Measurements from ENCODE around the gene ODAD3. TPM values are rescaled to one million over a fixed set of nuclear protein-coding genes. Genes with fewer than 3 reads are reported as not detected.

ODAD3 gene
- total and polyA plus RNA-seq, 2 of the 13 experiments (the other 11 are each of a cell fraction or from before 2014, with no cell fraction given) = 0.04 to 0.08 TPM

DNA sequence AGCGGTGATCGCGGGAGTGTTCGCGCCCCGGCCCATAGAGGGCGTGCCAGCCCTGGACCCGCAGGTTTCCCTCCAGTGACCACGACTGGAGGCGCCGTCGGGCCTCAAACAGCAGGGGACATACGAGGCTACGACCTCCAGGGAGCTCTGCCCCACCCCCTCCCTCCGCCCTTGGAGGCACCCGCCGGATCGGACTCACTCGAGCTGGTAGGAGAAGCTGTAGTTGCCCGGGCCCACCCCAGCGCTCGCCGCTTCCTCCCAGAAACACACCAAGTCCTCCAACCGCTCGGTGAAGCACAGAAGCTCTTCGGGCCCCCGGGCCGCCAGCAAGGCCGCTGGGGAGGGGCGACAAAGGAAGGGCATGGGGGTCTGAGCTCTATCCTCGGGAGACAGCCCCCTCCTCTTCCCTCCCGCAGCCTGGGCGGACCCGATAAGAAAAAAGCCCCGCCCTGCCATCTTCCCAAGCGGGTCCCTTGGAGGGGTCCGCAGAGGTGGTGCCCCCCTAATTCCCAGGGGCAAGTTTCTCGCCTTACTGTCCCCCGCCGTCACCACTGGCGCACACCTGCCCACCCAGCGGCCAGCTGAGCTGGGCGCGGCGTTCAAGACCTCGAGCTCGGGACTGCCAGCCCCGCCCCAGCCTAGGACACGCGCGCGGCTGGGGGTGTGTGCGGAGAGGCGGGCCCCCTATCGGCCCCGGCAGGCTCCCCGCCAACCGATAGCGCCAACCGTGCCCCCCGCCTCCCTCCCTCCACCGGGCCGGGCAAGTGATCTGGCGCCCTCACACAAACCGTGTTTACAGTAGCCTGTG is 51.8 kb downstream of the ODAD3 start (continued):
- TF ChIP-seq, protein P1, sequence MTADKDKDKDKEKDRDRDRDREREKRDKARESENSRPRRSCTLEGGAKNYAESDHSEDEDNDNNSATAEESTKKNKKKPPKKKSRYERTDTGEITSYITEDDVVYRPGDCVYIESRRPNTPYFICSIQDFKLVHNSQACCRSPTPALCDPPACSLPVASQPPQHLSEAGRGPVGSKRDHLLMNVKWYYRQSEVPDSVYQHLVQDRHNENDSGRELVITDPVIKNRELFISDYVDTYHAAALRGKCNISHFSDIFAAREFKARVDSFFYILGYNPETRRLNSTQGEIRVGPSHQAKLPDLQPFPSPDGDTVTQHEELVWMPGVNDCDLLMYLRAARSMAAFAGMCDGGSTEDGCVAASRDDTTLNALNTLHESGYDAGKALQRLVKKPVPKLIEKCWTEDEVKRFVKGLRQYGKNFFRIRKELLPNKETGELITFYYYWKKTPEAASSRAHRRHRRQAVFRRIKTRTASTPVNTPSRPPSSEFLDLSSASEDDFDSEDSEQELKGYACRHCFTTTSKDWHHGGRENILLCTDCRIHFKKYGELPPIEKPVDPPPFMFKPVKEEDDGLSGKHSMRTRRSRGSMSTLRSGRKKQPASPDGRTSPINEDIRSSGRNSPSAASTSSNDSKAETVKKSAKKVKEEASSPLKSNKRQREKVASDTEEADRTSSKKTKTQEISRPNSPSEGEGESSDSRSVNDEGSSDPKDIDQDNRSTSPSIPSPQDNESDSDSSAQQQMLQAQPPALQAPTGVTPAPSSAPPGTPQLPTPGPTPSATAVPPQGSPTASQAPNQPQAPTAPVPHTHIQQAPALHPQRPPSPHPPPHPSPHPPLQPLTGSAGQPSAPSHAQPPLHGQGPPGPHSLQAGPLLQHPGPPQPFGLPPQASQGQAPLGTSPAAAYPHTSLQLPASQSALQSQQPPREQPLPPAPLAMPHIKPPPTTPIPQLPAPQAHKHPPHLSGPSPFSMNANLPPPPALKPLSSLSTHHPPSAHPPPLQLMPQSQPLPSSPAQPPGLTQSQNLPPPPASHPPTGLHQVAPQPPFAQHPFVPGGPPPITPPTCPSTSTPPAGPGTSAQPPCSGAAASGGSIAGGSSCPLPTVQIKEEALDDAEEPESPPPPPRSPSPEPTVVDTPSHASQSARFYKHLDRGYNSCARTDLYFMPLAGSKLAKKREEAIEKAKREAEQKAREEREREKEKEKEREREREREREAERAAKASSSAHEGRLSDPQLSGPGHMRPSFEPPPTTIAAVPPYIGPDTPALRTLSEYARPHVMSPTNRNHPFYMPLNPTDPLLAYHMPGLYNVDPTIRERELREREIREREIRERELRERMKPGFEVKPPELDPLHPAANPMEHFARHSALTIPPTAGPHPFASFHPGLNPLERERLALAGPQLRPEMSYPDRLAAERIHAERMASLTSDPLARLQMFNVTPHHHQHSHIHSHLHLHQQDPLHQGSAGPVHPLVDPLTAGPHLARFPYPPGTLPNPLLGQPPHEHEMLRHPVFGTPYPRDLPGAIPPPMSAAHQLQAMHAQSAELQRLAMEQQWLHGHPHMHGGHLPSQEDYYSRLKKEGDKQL (CRISPR knock-in tag; IDR thresholded peaks at IDR 0.05; ENCODE audit: low read depth) = no peak
- TF ChIP-seq JUND (CRISPR knock-in tag; IDR thresholded peaks at IDR 0.05) (no peak), HNF4A (CRISPR knock-in tag; IDR thresholded peaks at IDR 0.05) (no peak), STAT5B (CRISPR knock-in tag; IDR thresholded peaks at IDR 0.05) (no peak), MIER2 (CRISPR knock-in tag; IDR thresholded peaks at IDR 0.05) (no peak), ZNF781 (CRISPR knock-in tag; IDR thresholded peaks at IDR 0.05; ENCODE audit: borderline replicate concordance, not compliant biosample characterization) (no peak), ATF7 (IDR thresholded peaks at IDR 0.05) (no peak), ATF7 (CRISPR knock-in tag; IDR thresholded peaks at IDR 0.05) (no peak; the same call in 1 of the 2 replicates), JUNB (CRISPR knock-in tag; IDR thresholded peaks at IDR 0.05; ENCODE audit: borderline replicate concordance) (no peak), RELA (CRISPR knock-in tag; IDR thresholded peaks at IDR 0.05) (0 out of 2 replicates have a peak, but pooled peaks have one; percentile 72), TBP (CRISPR knock-in tag; IDR thresholded peaks at IDR 0.05) (no peak), KDM4B (CRISPR knock-in tag; IDR thresholded peaks at IDR 0.05) (no peak)
- TF ChIP-seq, protein P2, sequence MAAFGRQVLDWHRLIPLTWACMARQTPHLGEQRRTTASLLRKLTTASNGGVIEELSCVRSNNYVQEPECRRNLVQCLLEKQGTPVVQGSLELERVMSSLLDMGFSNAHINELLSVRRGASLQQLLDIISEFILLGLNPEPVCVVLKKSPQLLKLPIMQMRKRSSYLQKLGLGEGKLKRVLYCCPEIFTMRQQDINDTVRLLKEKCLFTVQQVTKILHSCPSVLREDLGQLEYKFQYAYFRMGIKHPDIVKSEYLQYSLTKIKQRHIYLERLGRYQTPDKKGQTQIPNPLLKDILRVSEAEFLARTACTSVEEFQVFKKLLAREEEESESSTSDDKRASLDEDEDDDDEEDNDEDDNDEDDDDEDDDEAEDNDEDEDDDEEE (CRISPR knock-in tag; IDR thresholded peaks at IDR 0.05) = no peak
- TF ChIP-seq, protein P3, sequence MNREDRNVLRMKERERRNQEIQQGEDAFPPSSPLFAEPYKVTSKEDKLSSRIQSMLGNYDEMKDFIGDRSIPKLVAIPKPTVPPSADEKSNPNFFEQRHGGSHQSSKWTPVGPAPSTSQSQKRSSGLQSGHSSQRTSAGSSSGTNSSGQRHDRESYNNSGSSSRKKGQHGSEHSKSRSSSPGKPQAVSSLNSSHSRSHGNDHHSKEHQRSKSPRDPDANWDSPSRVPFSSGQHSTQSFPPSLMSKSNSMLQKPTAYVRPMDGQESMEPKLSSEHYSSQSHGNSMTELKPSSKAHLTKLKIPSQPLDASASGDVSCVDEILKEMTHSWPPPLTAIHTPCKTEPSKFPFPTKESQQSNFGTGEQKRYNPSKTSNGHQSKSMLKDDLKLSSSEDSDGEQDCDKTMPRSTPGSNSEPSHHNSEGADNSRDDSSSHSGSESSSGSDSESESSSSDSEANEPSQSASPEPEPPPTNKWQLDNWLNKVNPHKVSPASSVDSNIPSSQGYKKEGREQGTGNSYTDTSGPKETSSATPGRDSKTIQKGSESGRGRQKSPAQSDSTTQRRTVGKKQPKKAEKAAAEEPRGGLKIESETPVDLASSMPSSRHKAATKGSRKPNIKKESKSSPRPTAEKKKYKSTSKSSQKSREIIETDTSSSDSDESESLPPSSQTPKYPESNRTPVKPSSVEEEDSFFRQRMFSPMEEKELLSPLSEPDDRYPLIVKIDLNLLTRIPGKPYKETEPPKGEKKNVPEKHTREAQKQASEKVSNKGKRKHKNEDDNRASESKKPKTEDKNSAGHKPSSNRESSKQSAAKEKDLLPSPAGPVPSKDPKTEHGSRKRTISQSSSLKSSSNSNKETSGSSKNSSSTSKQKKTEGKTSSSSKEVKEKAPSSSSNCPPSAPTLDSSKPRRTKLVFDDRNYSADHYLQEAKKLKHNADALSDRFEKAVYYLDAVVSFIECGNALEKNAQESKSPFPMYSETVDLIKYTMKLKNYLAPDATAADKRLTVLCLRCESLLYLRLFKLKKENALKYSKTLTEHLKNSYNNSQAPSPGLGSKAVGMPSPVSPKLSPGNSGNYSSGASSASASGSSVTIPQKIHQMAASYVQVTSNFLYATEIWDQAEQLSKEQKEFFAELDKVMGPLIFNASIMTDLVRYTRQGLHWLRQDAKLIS (CRISPR knock-in tag; IDR thresholded peaks at IDR 0.05) = no peak
- TF ChIP-seq, protein P4, sequence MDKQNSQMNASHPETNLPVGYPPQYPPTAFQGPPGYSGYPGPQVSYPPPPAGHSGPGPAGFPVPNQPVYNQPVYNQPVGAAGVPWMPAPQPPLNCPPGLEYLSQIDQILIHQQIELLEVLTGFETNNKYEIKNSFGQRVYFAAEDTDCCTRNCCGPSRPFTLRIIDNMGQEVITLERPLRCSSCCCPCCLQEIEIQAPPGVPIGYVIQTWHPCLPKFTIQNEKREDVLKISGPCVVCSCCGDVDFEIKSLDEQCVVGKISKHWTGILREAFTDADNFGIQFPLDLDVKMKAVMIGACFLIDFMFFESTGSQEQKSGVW (CRISPR knock-in tag; IDR thresholded peaks at IDR 0.05; ENCODE audit: borderline replicate concordance) = no peak
- TF ChIP-seq, protein P5, sequence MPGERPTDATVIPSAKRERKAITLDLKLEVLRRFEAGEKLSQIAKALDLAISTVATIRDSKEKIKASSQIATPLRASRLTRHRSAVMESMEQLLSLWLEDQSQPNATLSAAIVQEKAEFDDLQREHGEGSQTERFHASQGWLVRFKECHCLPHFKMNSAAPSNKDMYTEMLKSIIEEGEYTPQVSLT (CRISPR knock-in tag; IDR thresholded peaks at IDR 0.05; ENCODE audit: borderline replicate concordance, low read depth) = no peak
- TF ChIP-seq, protein P6, sequence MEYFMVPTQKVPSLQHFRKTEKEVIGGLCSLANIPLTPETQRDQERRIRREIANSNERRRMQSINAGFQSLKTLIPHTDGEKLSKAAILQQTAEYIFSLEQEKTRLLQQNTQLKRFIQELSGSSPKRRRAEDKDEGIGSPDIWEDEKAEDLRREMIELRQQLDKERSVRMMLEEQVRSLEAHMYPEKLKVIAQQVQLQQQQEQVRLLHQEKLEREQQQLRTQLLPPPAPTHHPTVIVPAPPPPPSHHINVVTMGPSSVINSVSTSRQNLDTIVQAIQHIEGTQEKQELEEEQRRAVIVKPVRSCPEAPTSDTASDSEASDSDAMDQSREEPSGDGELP (IDR thresholded peaks at IDR 0.05; ENCODE audit: borderline replicate concordance, low read depth) = peak; percentile 60; the same call in 1 of the 2 replicates
